HCT116 (cell line): Measurements from ENCODE around the gene KATNIP. TPM values are rescaled to one million over a fixed set of nuclear protein-coding genes. Genes with fewer than 3 reads are reported as not detected.

Experiments used
- ATAC-seq: fragments of 200-7000 bp; cut with Tn5 transposase; 2 replicates; pipeline ENCODE4 v1.9.1; 2020; ENCODE audit warnings: mild to moderate bottlenecking, moderate library complexity
- BruUV-seq: library from RNA; stranded (reverse); fragments of 400-500 nt; replicated peaks from 2 replicates; lab custom pipeline; 2021; lab: Mats Ljungman, UMichigan
- CTCF ChIA-PET: fragments of 300-600 bp; sonication (Branson Sonifier 250); formaldehyde crosslinking; loops from one replicate; lab custom pipeline; 2021; ENCODE audit warnings: antibody characterized with exemption; lab: Charles Lee
- POLR2A ChIA-PET: fragments of 300-600, 350-600 bp; sonication (Branson Sonifier 250); formaldehyde crosslinking; loops from one replicate; lab custom pipeline; 2021; ENCODE audit warnings: antibody characterized with exemption; lab: Charles Lee
- RAD21 ChIA-PET, 2 experiments: fragments of 300-600 bp; sonication (Branson Sonifier 250); formaldehyde crosslinking; loops; one replicate each; lab custom pipeline; 2023; ENCODE audit warnings: low total read pairs in 2 of 2; ENCODE audit not compliant: uncharacterized antibody in 2 of 2, unreplicated experiment in 2 of 2, low non-redundant PET in 1 of 2; lab: Charles Lee
- DNase-seq: peaks from one replicate; pipeline ENCODE4 v3.0.0-alpha.2; 2010; ENCODE audit warnings: low read depth, low spot score
- H2AFZ ChIP-seq: fragments of 200-600 bp; shearing (Covaris generic), sonication (generic); 2 replicates; pipeline ENCODE4 v1.6.1; 2017; ENCODE audit warnings: low read depth, mixed run types, mixed read lengths, antibody characterized with exemption, low read length; ENCODE audit not compliant: poor library complexity, severe bottlenecking
- H3K27ac ChIP-seq: 2 replicates; pipeline ENCODE4 v1.5.1; 2012; ENCODE audit warnings: low read depth, low read length
- H3K27me3 ChIP-seq: fragments of 200-600 bp; sonication (generic); 2 replicates; pipeline ENCODE4 v1.6.1; 2016; ENCODE audit warnings: mixed run types, low read length, mixed read lengths; ENCODE audit not compliant: insufficient read depth
- H3K36me3 ChIP-seq, 2 experiments: fragments of 200-500 bp in 1 of 2; fragments of 200-600 bp in 1 of 2; sonication (Bioruptor generic) in 1 of 2; sonication (generic) in 1 of 2; 2 replicates each; pipeline versions ENCODE4 v1.5.1 to v1.6.1; 2014 to 2016; ENCODE audit warnings: low read length in 2 of 2, inconsistent platforms in 1 of 2, mixed read lengths in 1 of 2, mixed run types in 1 of 2; ENCODE audit not compliant: insufficient read depth in 2 of 2, control insufficient read depth in 1 of 2
- H3K4me1 ChIP-seq, 2 experiments: fragments of 200-600 bp in 1 of 2; sonication (generic) in 1 of 2; 2 replicates each; pipeline versions ENCODE4 v1.5.1 to v1.6.1; 2012 to 2017; ENCODE audit warnings: low read length in 2 of 2, inconsistent platforms in 1 of 2, mild to moderate bottlenecking in 1 of 2, mixed read lengths in 1 of 2, mixed run types in 1 of 2, moderate library complexity in 1 of 2; ENCODE audit not compliant: insufficient read depth in 2 of 2, control insufficient read depth in 1 of 2
- H3K4me2 ChIP-seq: fragments of 200-600 bp; sonication (generic); 2 replicates; pipeline ENCODE4 v1.6.1; 2017; ENCODE audit warnings: mixed run types, low read length, mixed read lengths
- H3K4me3 ChIP-seq, 2 experiments: fragments of 200-600 bp in 1 of 2; sonication (generic) in 1 of 2; replicated peaks in 1 of 2; 2 replicates each; pipeline ENCODE4 v1.5.1; 2011 to 2016; ENCODE audit warnings: low read length in 2 of 2, control low read depth in 1 of 2, low read depth in 1 of 2, mild to moderate bottlenecking in 1 of 2, mixed read lengths in 1 of 2, mixed run types in 1 of 2
- H3K79me2 ChIP-seq: fragments of 200-600 bp; sonication (generic); 2 replicates; pipeline ENCODE4 v1.6.1; 2017; ENCODE audit warnings: mild to moderate bottlenecking, mixed run types, low read length, moderate library complexity, mixed read lengths; ENCODE audit not compliant: insufficient read depth
- H3K9ac ChIP-seq: fragments of 200-600 bp; sonication (generic); 2 replicates; pipeline ENCODE4 v1.6.1; 2016; ENCODE audit warnings: low read length, mixed read lengths
- H3K9me2 ChIP-seq: fragments of 200-600 bp; sonication (generic), shearing (Covaris generic); 2 replicates; pipeline ENCODE4 v1.6.1; 2017; ENCODE audit warnings: mixed run types, mild to moderate bottlenecking, moderate library complexity; ENCODE audit not compliant: insufficient read depth
- H3K9me3 ChIP-seq, 2 experiments: fragments of 200-500 bp in 1 of 2; fragments of 200-600 bp in 1 of 2; sonication (Bioruptor generic) in 1 of 2; sonication (generic) in 1 of 2; 2 replicates each; pipeline ENCODE4 v1.6.1; 2014 to 2017; ENCODE audit warnings: low read length in 2 of 2, mixed read lengths in 2 of 2, inconsistent platforms in 1 of 2, low read depth in 1 of 2, mild to moderate bottlenecking in 1 of 2, mixed run types in 1 of 2, moderate library complexity in 1 of 2; ENCODE audit not compliant: control insufficient read depth in 1 of 2, insufficient read depth in 1 of 2
- H4K20me1 ChIP-seq: fragments of 200-600 bp; sonication (generic), shearing (Covaris generic); 2 replicates; pipeline ENCODE4 v1.6.1; 2017; ENCODE audit warnings: mixed run types, mild to moderate bottlenecking, moderate library complexity; ENCODE audit not compliant: insufficient read depth
- CBX3 ChIP-seq: IDR thresholded peaks from 2 replicates; pipeline ENCODE4 v1.6.1; 2012; ENCODE audit warnings: low read depth
- CEBPB ChIP-seq: IDR thresholded peaks from 2 replicates; pipeline ENCODE4 v1.6.1; 2012; ENCODE audit warnings: low read depth
- CTCF ChIP-seq, 3 experiments: fragments of 200-600 bp in 1 of 3; sonication (generic) in 1 of 3; IDR thresholded peaks in 2 of 3; conservative IDR thresholded peaks in 1 of 3; 2 replicates each; pipeline ENCODE4 v1.5.1; 2012 to 2017; ENCODE audit warnings: low read depth in 2 of 3, low read length in 2 of 3, antibody characterized with exemption in 1 of 3, borderline replicate concordance in 1 of 3, control low read depth in 1 of 3, mild to moderate bottlenecking in 1 of 3, mixed read lengths in 1 of 3, mixed run types in 1 of 3, moderate library complexity in 1 of 3; ENCODE audit not compliant: insufficient read depth in 1 of 3
- EGR1 ChIP-seq: IDR thresholded peaks from 2 replicates; pipeline ENCODE4 v1.6.1; 2012; ENCODE audit warnings: low read depth
- EZH2phosphoT487 ChIP-seq: fragments of 200-600 bp; IDR thresholded peaks from 2 replicates; pipeline ENCODE4 v1.6.1; 2018; ENCODE audit warnings: antibody characterized with exemption, borderline replicate concordance
- FOSL1 ChIP-seq: IDR thresholded peaks from 2 replicates; pipeline ENCODE4 v1.6.1; 2012; ENCODE audit warnings: low read depth
- JUND ChIP-seq: IDR thresholded peaks from 2 replicates; pipeline ENCODE4 v1.6.1; 2012
- MAX ChIP-seq: IDR thresholded peaks from 2 replicates; pipeline ENCODE4 v1.6.1; 2012
- POLR2A ChIP-seq: IDR thresholded peaks from 2 replicates; pipeline ENCODE4 v1.7.0; 2011; ENCODE audit warnings: borderline replicate concordance; ENCODE audit not compliant: insufficient read depth, insufficient read length; ENCODE audit errors: extremely low read depth
- POLR2AphosphoS5 ChIP-seq: IDR thresholded peaks from 2 replicates; pipeline ENCODE4 v1.6.1; 2011; ENCODE audit warnings: mild to moderate bottlenecking, low read depth, low read length, moderate library complexity
- SP1 ChIP-seq: IDR thresholded peaks from 2 replicates; pipeline ENCODE4 v1.6.1; 2012; ENCODE audit warnings: low read depth
- SRF ChIP-seq: IDR thresholded peaks from 2 replicates; pipeline ENCODE4 v1.6.1; 2012; ENCODE audit warnings: low read depth
- TCF7L2 ChIP-seq: IDR thresholded peaks from 2 replicates; pipeline ENCODE4 v1.7.0; 2011; ENCODE audit warnings: borderline replicate concordance, inconsistent platforms; ENCODE audit not compliant: insufficient read depth, insufficient read length; ENCODE audit errors: extremely low read depth
- YY1 ChIP-seq: IDR thresholded peaks from 2 replicates; pipeline ENCODE4 v1.6.1; 2011; ENCODE audit warnings: low read length, low read depth, moderate library complexity, mild to moderate bottlenecking; ENCODE audit not compliant: insufficient replicate concordance; ENCODE audit errors: extremely low read depth
- ZBTB33 ChIP-seq: IDR thresholded peaks from 2 replicates; pipeline ENCODE4 v1.6.1; 2011; ENCODE audit warnings: mild to moderate bottlenecking, low read length, moderate library complexity; ENCODE audit not compliant: insufficient replicate concordance; ENCODE audit errors: extremely low read depth
- ZFX ChIP-seq: fragments of 450-650 bp; IDR thresholded peaks from 2 replicates; pipeline ENCODE4 v1.6.1; 2017
- ZNF274 ChIP-seq: fragments of 200-500 bp; sonication (Bioruptor generic); IDR thresholded peaks from 2 replicates; pipeline ENCODE4 v1.6.1; 2014; ENCODE audit warnings: mild to moderate bottlenecking, low read depth, low read length, inconsistent platforms
- intact Hi-C: fragments of 100-400 bp; cut with micrococcal nuclease; formaldehyde crosslinking; loops from 2 replicates; pipeline ENCODE4 v1.10.0; 2022
- total RNA-seq: library from RNA; stranded (reverse); gene quantifications from one replicate; pipeline ENCODE4 v1.2.1, GENCODE V29; 2021; ENCODE audit not compliant: unreplicated experiment

KATNIP gene
- total RNA-seq, 1 experiment from 2014 or later, result 23.8 TPM

- Histone ChIP-seq H3K27ac (no peak overlapping the region), H3K36me3 (no peaks in the 10 kb centered on the region), H3K27me3 (no peaks in the 10 kb centered on the region), H2AFZ (no peak overlapping the region), H3K9me2 (no peaks in the 10 kb centered on the region), H3K4me2 (no peak overlapping the region), H4K20me1 (0 out of 2 replicates have a peak, but pooled peaks cover 4% of the 10 kb centered on the region), H3K4me1 (no peaks in the 10 kb centered on the region), H3K4me3 (no peak overlapping the region), H3K9ac (no peak overlapping the region), H3K9me3 (no peaks in the 10 kb centered on the region), H3K79me2 (peaks cover 8% of the 10 kb centered on the region)
- intact Hi-C loops, result no loop called here
- ChIA-PET POLR2A (interaction anchor here (1.2 kb wide), 1 partner anchor 11 kb away, joined by 5 read pairs; the partner anchor contains the start of genes GTF3C1 and KATNIP), RAD21 (no interaction called here), CTCF (no interaction called here)
- BruUV-seq, result no TSS peak
- no peak for DNase-seq
- no peak for ATAC-seq
- TF ChIP-seq JUND (no peak), SRF (no peak), TCF7L2 (no peak), FOSL1 (no peak), POLR2A (no peak), CBX3 (no peak), CTCF (IDR thresholded peaks at IDR 0.05 in 2 of 3, conservative IDR thresholded peaks at IDR 0.05 in 1 of 3; ENCODE audit: borderline replicate concordance in 1 of 3, insufficient read depth in 1 of 3, low read depth in 2 of 3, low read length in 2 of 3) (no peak), MAX (no peak), SP1 (no peak), POLR2AphosphoS5 (no peak), YY1 (no peak), EZH2phosphoT487 (no peak), EGR1 (no peak), CEBPB (no peak), ZNF274 (no peak), ZBTB33 (no peak), ZFX (no peak)
- TF ChIP-seq, all 23 proteins: peak for 0
These were observed 11.3 kb downstream of the KATNIP start for GRCh38 chr16:27561216-27561615.
